ENCODE results near the gene MCTP1.

DNA sequence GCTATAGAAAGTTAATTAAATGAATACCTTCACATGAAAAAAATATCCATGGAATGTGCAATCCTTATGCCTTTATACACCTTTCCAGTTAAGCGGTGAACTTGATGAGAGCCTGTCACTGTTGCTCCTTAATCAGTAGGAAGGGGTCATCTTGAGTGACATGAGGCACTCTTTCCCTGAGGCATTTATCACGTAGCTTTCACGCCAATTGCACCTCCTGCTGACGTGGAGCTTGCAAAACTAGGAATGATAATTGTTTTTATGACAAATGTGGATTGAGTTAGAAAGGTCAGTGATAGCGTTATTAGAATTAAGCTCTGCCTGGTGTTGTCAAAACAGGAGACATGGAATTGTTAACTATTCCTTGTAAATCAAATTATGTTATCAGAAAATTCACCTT, 586.7 kb downstream of the MCTP1 start:
- TF ChIP-seq, protein P1, sequence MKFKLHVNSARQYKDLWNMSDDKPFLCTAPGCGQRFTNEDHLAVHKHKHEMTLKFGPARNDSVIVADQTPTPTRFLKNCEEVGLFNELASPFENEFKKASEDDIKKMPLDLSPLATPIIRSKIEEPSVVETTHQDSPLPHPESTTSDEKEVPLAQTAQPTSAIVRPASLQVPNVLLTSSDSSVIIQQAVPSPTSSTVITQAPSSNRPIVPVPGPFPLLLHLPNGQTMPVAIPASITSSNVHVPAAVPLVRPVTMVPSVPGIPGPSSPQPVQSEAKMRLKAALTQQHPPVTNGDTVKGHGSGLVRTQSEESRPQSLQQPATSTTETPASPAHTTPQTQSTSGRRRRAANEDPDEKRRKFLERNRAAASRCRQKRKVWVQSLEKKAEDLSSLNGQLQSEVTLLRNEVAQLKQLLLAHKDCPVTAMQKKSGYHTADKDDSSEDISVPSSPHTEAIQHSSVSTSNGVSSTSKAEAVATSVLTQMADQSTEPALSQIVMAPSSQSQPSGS (IDR thresholded peaks at IDR 0.05; ENCODE audit: low read length), result no peak
- no peak for TF ChIP-seq CEBPB (IDR thresholded peaks at IDR 0.05; ENCODE audit: low read depth, low read length)

Data from H1 (cell line).